ENCODE results near the gene LHPP. TPM values are rescaled to one million over a fixed set of nuclear protein-coding genes. Genes with fewer than 3 reads are reported as not detected.

The LHPP gene
- total RNA-seq, 1 donor from 2014 or later: 22.9 TPM

- intact Hi-C loops (cut with micrococcal nuclease): no loop called here
- H3K4me1 Mint-ChIP-seq: peaks cover 24% of the 10 kb centered on the region
- H3K9me3 Mint-ChIP-seq: peaks cover 4% of the 10 kb centered on the region
- ChIA-PET CTCF (no interaction called here), POLR2A (interaction anchor here (0.6 to 0.9 kb wide), 2 partner anchors 22 to 37 kb away, joined by 3 read pairs; no protein-coding TSS in a partner anchor)
- ATAC-seq (ENCODE audit: low read depth): no peak
- no peak for DNase-seq
- no peak overlapping the region for H3K27ac Mint-ChIP-seq
- H3K4me3 Mint-ChIP-seq: no peak overlapping the region
- H3K36me3 Mint-ChIP-seq (ENCODE audit: low read depth): peaks cover 12% of the 10 kb centered on the region
- TF ChIP-seq CTCF (IDR thresholded peaks at IDR 0.05): no peak
- H3K27me3 Mint-ChIP-seq: no peaks in the 10 kb centered on the region
These were observed 96.2 kb downstream of the LHPP start for GRCh38 chr10:124557648-124558338.

GRCh38 chr10:124558339-124559321 is 97.0 kb downstream of the LHPP start:
- DNase-seq: no peak
- no peak for ATAC-seq (ENCODE audit: low read depth)
- TF ChIP-seq CTCF (IDR thresholded peaks at IDR 0.05): no peak
- intact Hi-C loops (cut with micrococcal nuclease): no loop called here
- no peak overlapping the region for H3K4me3 Mint-ChIP-seq
- ChIA-PET POLR2A (interaction anchor here (0.6 kb wide), 1 partner anchor 36 kb away, joined by 3 read pairs; no protein-coding TSS in a partner anchor), CTCF (no interaction called here)
- no peaks in the 10 kb centered on the region for H3K27me3 Mint-ChIP-seq
- H3K9me3 Mint-ChIP-seq: peaks cover 4% of the 10 kb centered on the region
- H3K4me1 Mint-ChIP-seq: peaks cover 24% of the 10 kb centered on the region
- no peak overlapping the region for H3K27ac Mint-ChIP-seq
- peaks cover 12% of the 10 kb centered on the region for H3K36me3 Mint-ChIP-seq (ENCODE audit: low read depth)

GRCh38 chr10:124559372-124560132 is 97.9 kb downstream of the LHPP start:
- CTCF ChIA-PET: interaction anchor here (0.9 kb wide), 1 partner anchor 182 kb away, joined by 3 read pairs; no protein-coding TSS in a partner anchor
- POLR2A ChIA-PET: no interaction called here
- H3K4me1 Mint-ChIP-seq: peaks cover 22% of the 10 kb centered on the region
- peaks cover 4% of the 10 kb centered on the region for H3K9me3 Mint-ChIP-seq
- no peaks in the 10 kb centered on the region for H3K27me3 Mint-ChIP-seq
- H3K27ac Mint-ChIP-seq: no peak overlapping the region
- no peak overlapping the region for H3K4me3 Mint-ChIP-seq
- ATAC-seq (ENCODE audit: low read depth) (no peak), DNase-seq (no peak)
- TF ChIP-seq CTCF (IDR thresholded peaks at IDR 0.05): no peak
- H3K36me3 Mint-ChIP-seq (ENCODE audit: low read depth): peaks cover 12% of the 10 kb centered on the region
- intact Hi-C loops (cut with micrococcal nuclease): no loop called here

GRCh38 chr10:124560377-124561105 is 98.9 kb downstream of the LHPP start:
- no peak for TF ChIP-seq CTCF (IDR thresholded peaks at IDR 0.05)
- Mint-ChIP-seq H3K36me3 (ENCODE audit: low read depth) (peaks cover 12% of the 10 kb centered on the region), H3K4me1 (peaks cover 32% of the 10 kb centered on the region), H3K27me3 (no peaks in the 10 kb centered on the region), H3K9me3 (peaks cover 4% of the 10 kb centered on the region), H3K27ac (peak overlapping the region; percentile 18), H3K4me3 (no peak overlapping the region)
- ChIA-PET CTCF (interaction anchor here (0.9 kb wide), 1 partner anchor 181 kb away, joined by 3 read pairs; no protein-coding TSS in a partner anchor), POLR2A (interaction anchor here (0.5 kb wide), 1 partner anchor 146 kb away, joined by 4 read pairs; no protein-coding TSS in a partner anchor)
- no peak for ATAC-seq (ENCODE audit: low read depth)
- intact Hi-C loops (cut with micrococcal nuclease): no loop called here
- no peak for DNase-seq

All from activated B cell treated with CpG ODN at 0.5 μM for 24 hours (primary cell).